ENCODE measurements around the gene IQGAP1.

IQGAP1 gene

GRCh38 chr15:90419206-90419605 is 31.2 kb downstream of the IQGAP1 start:
- Histone ChIP-seq H3K18ac (ENCODE audit: low read length) (no peak overlapping the region), H3K27ac (ENCODE audit: low read depth, low read length) (no peak overlapping the region), H3K4me1 (ENCODE audit: control insufficient read depth, low read depth, low read length) (peaks cover 13% of the 10 kb centered on the region)

GRCh38 chr15:90419738-90420406 is 31.8 kb downstream of the IQGAP1 start:
- H3K18ac ChIP-seq (ENCODE audit: low read length), result no peak overlapping the region
- no peak overlapping the region for H3K4me2 ChIP-seq (ENCODE audit: low read length)
- peaks cover 6% of the 10 kb centered on the region for H3K4me1 ChIP-seq (ENCODE audit: control insufficient read depth, low read depth, low read length)
- WGBS (ENCODE audit: extremely low coverage, insufficient coverage, low lambda C conversion rate), result 100% methylated on average over 1 of the region's 6 CpGs
- H2AK5ac ChIP-seq (ENCODE audit: low read length), result no peak overlapping the region
- no peak for DNase-seq
- H3K27me3 ChIP-seq (ENCODE audit: insufficient read depth, low read length, poor library complexity), result no peaks in the 10 kb centered on the region
- no peak overlapping the region for H4K5ac ChIP-seq (ENCODE audit: low read length)
- H3K56ac ChIP-seq (ENCODE audit: low read length), result no peak overlapping the region
- no peaks in the 10 kb centered on the region for H3K36me3 ChIP-seq (ENCODE audit: control insufficient read depth, insufficient read depth, low read length)
- H3K27ac ChIP-seq (ENCODE audit: low read depth, low read length), result no peak overlapping the region
- H3K4ac ChIP-seq (ENCODE audit: low read depth, low read length), result no peak overlapping the region
- H3K23ac ChIP-seq (ENCODE audit: low read length), result no peak overlapping the region
- peaks cover 53% of the 10 kb centered on the region for H3K79me2 ChIP-seq (ENCODE audit: control insufficient read depth, insufficient read depth, low read length)
- no peak overlapping the region for H3K4me3 ChIP-seq (ENCODE audit: low read length)
- H2BK15ac ChIP-seq (replicated peaks; ENCODE audit: low read depth), result no peak overlapping the region
- no peak overlapping the region for H3K9ac ChIP-seq (ENCODE audit: low read length)
- peaks cover 16% of the 10 kb centered on the region for H3K79me1 ChIP-seq (ENCODE audit: low read length)
- H2BK120ac ChIP-seq (ENCODE audit: low read depth, low read length), result no peak overlapping the region
- no peak overlapping the region for H2BK5ac ChIP-seq (ENCODE audit: low read length)
- no peak overlapping the region for H4K8ac ChIP-seq (ENCODE audit: low read depth, low read length)

More at GRCh38 chr15:90419206-90419605, 31.2 kb downstream of the IQGAP1 start:
- peaks cover 20% of the 10 kb centered on the region for H3K79me1 ChIP-seq (ENCODE audit: low read length)
- no peak overlapping the region for H4K5ac ChIP-seq (ENCODE audit: low read length)
- no peak overlapping the region for H2BK5ac ChIP-seq (ENCODE audit: low read length)
- H4K8ac ChIP-seq (ENCODE audit: low read depth, low read length), result no peak overlapping the region
- H3K23ac ChIP-seq (ENCODE audit: low read length), result no peak overlapping the region
- no peak overlapping the region for H2BK15ac ChIP-seq (replicated peaks; ENCODE audit: low read depth)
- H3K27me3 ChIP-seq (ENCODE audit: insufficient read depth, low read length, poor library complexity), result no peaks in the 10 kb centered on the region
- no peak overlapping the region for H2BK120ac ChIP-seq (ENCODE audit: low read depth, low read length)
- H3K56ac ChIP-seq (ENCODE audit: low read length), result no peak overlapping the region
- DNase-seq, result no peak
- H2AK5ac ChIP-seq (ENCODE audit: low read length), result no peak overlapping the region
- no peak overlapping the region for H3K4me2 ChIP-seq (ENCODE audit: low read length)
- H3K36me3 ChIP-seq (ENCODE audit: control insufficient read depth, insufficient read depth, low read length), result no peaks in the 10 kb centered on the region
- H3K4ac ChIP-seq (ENCODE audit: low read depth, low read length), result no peak overlapping the region
- H3K79me2 ChIP-seq (ENCODE audit: control insufficient read depth, insufficient read depth, low read length), result peaks cover 56% of the 10 kb centered on the region
- no peak overlapping the region for H3K4me3 ChIP-seq (ENCODE audit: low read length)
- H3K9ac ChIP-seq (ENCODE audit: low read length), result no peak overlapping the region

DNA sequence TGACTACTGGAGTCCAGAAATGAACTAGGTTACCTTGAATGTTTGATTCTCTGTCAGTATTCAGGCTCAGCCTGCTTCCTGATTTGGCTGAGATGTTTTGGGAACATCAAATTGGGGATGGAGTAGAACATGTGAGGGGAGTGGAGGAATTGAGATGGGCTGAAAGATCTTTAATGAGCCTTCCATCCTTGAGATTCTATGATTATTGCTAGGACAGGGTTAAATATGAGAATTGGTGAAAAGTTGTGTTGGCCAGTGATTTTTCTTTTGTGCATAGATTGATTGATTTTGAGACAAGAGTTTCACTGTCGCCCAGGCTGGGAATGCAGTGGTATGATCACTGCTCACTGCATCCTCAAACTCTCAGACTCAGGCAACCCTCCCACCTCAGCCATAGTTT is 32.4 kb downstream of the IQGAP1 start:
- no peak overlapping the region for H3K27ac ChIP-seq (ENCODE audit: low read depth, low read length)
- H3K79me1 ChIP-seq (ENCODE audit: low read length), result peaks cover 15% of the 10 kb centered on the region
- no CpG with 5 or more reads among the region's 1 CpG for WGBS (ENCODE audit: extremely low coverage, insufficient coverage, low lambda C conversion rate)

DNA sequence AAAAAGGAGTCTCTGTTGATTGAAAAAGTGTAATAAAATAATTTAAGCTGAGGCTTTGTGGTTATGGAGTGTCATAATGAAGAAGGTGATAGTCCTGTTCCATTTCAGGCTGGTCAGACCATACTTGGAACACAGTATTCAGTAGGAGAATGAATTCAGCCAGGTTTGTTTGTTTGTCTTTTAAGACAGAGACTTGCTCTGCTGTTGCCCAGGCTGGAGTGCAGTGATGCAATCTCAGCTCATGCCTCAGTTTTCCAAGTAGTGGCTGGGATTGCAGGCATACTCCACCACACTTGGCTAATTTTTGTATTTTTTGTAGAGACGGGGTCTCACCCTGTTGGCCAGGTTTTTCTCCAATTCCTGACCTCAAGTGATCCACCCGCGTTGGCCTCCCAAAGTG is 33.5 kb downstream of the IQGAP1 start:
- H2BK120ac ChIP-seq (ENCODE audit: low read depth, low read length), result no peak overlapping the region
- no peak overlapping the region for H2BK15ac ChIP-seq (replicated peaks; ENCODE audit: low read depth)
- WGBS (ENCODE audit: extremely low coverage, insufficient coverage, low lambda C conversion rate), result no CpG with 5 or more reads among the region's 3 CpGs
- no peak overlapping the region for H3K23ac ChIP-seq (ENCODE audit: low read length)
- no peak overlapping the region for H3K9ac ChIP-seq (ENCODE audit: low read length)
- no peak overlapping the region for H3K4ac ChIP-seq (ENCODE audit: low read depth, low read length)
- no peak overlapping the region for H4K5ac ChIP-seq (ENCODE audit: low read length)
- peaks cover 16% of the 10 kb centered on the region for H3K79me1 ChIP-seq (ENCODE audit: low read length)
- no peak for DNase-seq
- no peak overlapping the region for H2AK5ac ChIP-seq (ENCODE audit: low read length)
- no peak overlapping the region for H3K4me2 ChIP-seq (ENCODE audit: low read length)
- H4K8ac ChIP-seq (ENCODE audit: low read depth, low read length), result no peak overlapping the region
- peak overlapping the region; percentile 14 for H3K18ac ChIP-seq (ENCODE audit: low read length)
- H3K4me1 ChIP-seq (ENCODE audit: control insufficient read depth, low read depth, low read length), result peaks cover 5% of the 10 kb centered on the region
- H3K4me3 ChIP-seq (ENCODE audit: low read length), result no peak overlapping the region
- no peaks in the 10 kb centered on the region for H3K27me3 ChIP-seq (ENCODE audit: insufficient read depth, low read length, poor library complexity)
- no peak overlapping the region for H3K27ac ChIP-seq (ENCODE audit: low read depth, low read length)
- no peak overlapping the region for H2BK5ac ChIP-seq (ENCODE audit: low read length)
- no peak overlapping the region for H3K56ac ChIP-seq (ENCODE audit: low read length)
- H3K79me2 ChIP-seq (ENCODE audit: control insufficient read depth, insufficient read depth, low read length), result peaks cover 51% of the 10 kb centered on the region
- H3K36me3 ChIP-seq (ENCODE audit: control insufficient read depth, insufficient read depth, low read length), result no peaks in the 10 kb centered on the region

More for the DNA sequence above, 32.4 kb downstream of the IQGAP1 start:
- no peak for DNase-seq
- Histone ChIP-seq H3K9ac (ENCODE audit: low read length) (no peak overlapping the region), H3K56ac (ENCODE audit: low read length) (no peak overlapping the region), H4K8ac (ENCODE audit: low read depth, low read length) (no peak overlapping the region), H2BK5ac (ENCODE audit: low read length) (no peak overlapping the region), H3K36me3 (ENCODE audit: control insufficient read depth, insufficient read depth, low read length) (no peaks in the 10 kb centered on the region), H3K4me3 (ENCODE audit: low read length) (no peak overlapping the region), H2BK120ac (ENCODE audit: low read depth, low read length) (no peak overlapping the region), H2BK15ac (replicated peaks; ENCODE audit: low read depth) (no peak overlapping the region), H3K4me2 (ENCODE audit: low read length) (no peak overlapping the region), H3K4ac (ENCODE audit: low read depth, low read length) (no peak overlapping the region), H3K18ac (ENCODE audit: low read length) (no peak overlapping the region), H3K27me3 (ENCODE audit: insufficient read depth, low read length, poor library complexity) (no peaks in the 10 kb centered on the region), H3K23ac (ENCODE audit: low read length) (no peak overlapping the region), H2AK5ac (ENCODE audit: low read length) (no peak overlapping the region), H4K5ac (ENCODE audit: low read length) (no peak overlapping the region), H3K79me2 (ENCODE audit: control insufficient read depth, insufficient read depth, low read length) (peaks cover 52% of the 10 kb centered on the region), H3K4me1 (ENCODE audit: control insufficient read depth, low read depth, low read length) (peaks cover 5% of the 10 kb centered on the region)

- no CpG with 5 or more reads among the region's 2 CpGs for WGBS (ENCODE audit: extremely low coverage, insufficient coverage, low lambda C conversion rate)
- Histone ChIP-seq H2BK5ac (ENCODE audit: low read length) (no peak overlapping the region), H3K79me2 (ENCODE audit: control insufficient read depth, insufficient read depth, low read length) (peaks cover 48% of the 10 kb centered on the region)
Observed at GRCh38 chr15:90422043-90422442, 34.0 kb downstream of the IQGAP1 start.

GRCh38 chr15:90422936-90423335 is 34.9 kb downstream of the IQGAP1 start:
- Histone ChIP-seq H4K5ac (ENCODE audit: low read length) (no peak overlapping the region), H3K79me1 (ENCODE audit: low read length) (peaks cover 16% of the 10 kb centered on the region), H2AK5ac (ENCODE audit: low read length) (no peak overlapping the region), H3K27ac (ENCODE audit: low read depth, low read length) (no peak overlapping the region), H3K18ac (ENCODE audit: low read length) (no peak overlapping the region), H2BK120ac (ENCODE audit: low read depth, low read length) (no peak overlapping the region), H2BK5ac (ENCODE audit: low read length) (no peak overlapping the region), H3K56ac (ENCODE audit: low read length) (no peak overlapping the region), H2BK15ac (replicated peaks; ENCODE audit: low read depth) (no peak overlapping the region), H3K23ac (ENCODE audit: low read length) (no peak overlapping the region), H3K4me3 (ENCODE audit: low read length) (no peak overlapping the region), H4K8ac (ENCODE audit: low read depth, low read length) (no peak overlapping the region), H3K27me3 (ENCODE audit: insufficient read depth, low read length, poor library complexity) (no peaks in the 10 kb centered on the region), H3K36me3 (ENCODE audit: control insufficient read depth, insufficient read depth, low read length) (no peaks in the 10 kb centered on the region), H3K4ac (ENCODE audit: low read depth, low read length) (no peak overlapping the region), H3K4me1 (ENCODE audit: control insufficient read depth, low read depth, low read length) (peaks cover 5% of the 10 kb centered on the region), H3K9ac (ENCODE audit: low read length) (no peak overlapping the region), H3K4me2 (ENCODE audit: low read length) (no peak overlapping the region), H3K79me2 (ENCODE audit: control insufficient read depth, insufficient read depth, low read length) (peaks cover 45% of the 10 kb centered on the region)
- no peak for DNase-seq
- WGBS (ENCODE audit: extremely low coverage, insufficient coverage, low lambda C conversion rate), result no CpG with 5 or more reads among the region's 3 CpGs

More at GRCh38 chr15:90422043-90422442, 34.0 kb downstream of the IQGAP1 start:
- no peak overlapping the region for H2AK5ac ChIP-seq (ENCODE audit: low read length)
- peaks cover 5% of the 10 kb centered on the region for H3K4me1 ChIP-seq (ENCODE audit: control insufficient read depth, low read depth, low read length)
- no peaks in the 10 kb centered on the region for H3K36me3 ChIP-seq (ENCODE audit: control insufficient read depth, insufficient read depth, low read length)
- no peak overlapping the region for H3K4me3 ChIP-seq (ENCODE audit: low read length)
- no peak overlapping the region for H2BK120ac ChIP-seq (ENCODE audit: low read depth, low read length)
- H3K27ac ChIP-seq (ENCODE audit: low read depth, low read length), result no peak overlapping the region
- H2BK15ac ChIP-seq (replicated peaks; ENCODE audit: low read depth), result no peak overlapping the region
- H3K4me2 ChIP-seq (ENCODE audit: low read length), result no peak overlapping the region
- H4K8ac ChIP-seq (ENCODE audit: low read depth, low read length), result no peak overlapping the region
- no peak overlapping the region for H3K4ac ChIP-seq (ENCODE audit: low read depth, low read length)
- no peaks in the 10 kb centered on the region for H3K27me3 ChIP-seq (ENCODE audit: insufficient read depth, low read length, poor library complexity)
- H3K56ac ChIP-seq (ENCODE audit: low read length), result no peak overlapping the region
- no peak for DNase-seq
- H3K79me1 ChIP-seq (ENCODE audit: low read length), result peaks cover 16% of the 10 kb centered on the region
- no peak overlapping the region for H3K18ac ChIP-seq (ENCODE audit: low read length)
- no peak overlapping the region for H3K9ac ChIP-seq (ENCODE audit: low read length)
- H3K23ac ChIP-seq (ENCODE audit: low read length), result no peak overlapping the region
- H4K5ac ChIP-seq (ENCODE audit: low read length), result no peak overlapping the region
